ENCODE data around the gene STAMBPL1.

Gene STAMBPL1

GRCh38 chr10:88915781-88916180 is 35.7 kb downstream of the STAMBPL1 start:
- no peak for DNase-seq (ENCODE audit: low read depth, low spot score)
- no peak for TF ChIP-seq CTCF (IDR thresholded peaks at IDR 0.05; ENCODE audit: low read depth, low read length)
- no peak overlapping the region for H3K4me3 ChIP-seq (ENCODE audit: low read depth, low read length)
- in situ Hi-C loops (cut with HindIII; ENCODE audit: low sequenced_read_pairs) = no loop called here

DNA sequence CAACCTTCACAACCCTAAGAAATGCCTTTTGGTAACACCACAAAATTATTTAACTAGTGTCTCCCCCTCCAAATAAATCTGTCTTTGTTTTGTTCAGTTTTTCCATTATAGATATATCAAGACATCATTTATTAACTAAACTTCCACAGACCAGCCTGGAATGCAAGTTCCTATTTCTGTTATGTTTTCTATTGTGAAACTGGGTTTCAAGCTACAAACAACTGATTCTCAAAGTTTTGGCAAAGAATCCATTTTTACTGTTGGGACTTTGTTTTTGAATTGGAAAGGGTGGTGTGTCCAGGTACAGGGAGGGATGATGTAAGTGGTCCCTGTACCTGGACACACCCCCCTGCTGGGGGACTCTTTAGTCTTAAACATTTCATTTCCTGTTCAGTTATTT is 36.2 kb downstream of the STAMBPL1 start:
- no peak overlapping the region for H3K4me3 ChIP-seq (ENCODE audit: low read depth, low read length)
- TF ChIP-seq CTCF (IDR thresholded peaks at IDR 0.05; ENCODE audit: low read depth, low read length) = no peak
- no peak for DNase-seq (ENCODE audit: low read depth, low spot score)
- in situ Hi-C loops (cut with HindIII; ENCODE audit: low sequenced_read_pairs) = no loop called here

DNA sequence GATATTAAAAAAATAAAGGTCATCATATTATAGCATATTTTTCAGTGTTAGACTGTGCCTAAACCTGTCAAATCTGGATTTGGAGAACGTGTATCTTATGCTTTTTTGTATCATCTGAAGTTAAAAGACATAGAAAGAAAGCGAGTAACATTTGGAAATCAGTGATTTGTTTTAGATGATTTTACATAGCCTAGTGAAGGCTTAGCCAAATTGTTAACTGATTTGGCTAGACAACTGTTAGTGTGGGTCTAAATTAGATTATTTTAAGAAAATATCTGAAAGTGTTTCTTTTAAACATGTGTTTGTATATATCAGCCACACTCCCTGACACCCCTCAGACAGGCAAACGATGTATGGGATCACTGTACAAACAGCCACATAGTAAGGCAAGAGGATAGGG is 36.9 kb downstream of the STAMBPL1 start:
- no peak for DNase-seq (ENCODE audit: low read depth, low spot score)
- no peak for TF ChIP-seq CTCF (IDR thresholded peaks at IDR 0.05; ENCODE audit: low read depth, low read length)
- in situ Hi-C loops (cut with HindIII; ENCODE audit: low sequenced_read_pairs) = no loop called here

GRCh38 chr10:88918191-88918905 is 38.3 kb downstream of the STAMBPL1 start:
- H3K4me3 ChIP-seq (ENCODE audit: low read depth, low read length) = no peak overlapping the region
- TF ChIP-seq CTCF (IDR thresholded peaks at IDR 0.05; ENCODE audit: low read depth, low read length) = no peak
- DNase-seq (ENCODE audit: low read depth, low spot score) = no peak
- in situ Hi-C loops (cut with HindIII; ENCODE audit: low sequenced_read_pairs) = no loop called here

More for the DNA sequence above, 36.9 kb downstream of the STAMBPL1 start:
- no peak overlapping the region for H3K4me3 ChIP-seq (ENCODE audit: low read depth, low read length)

DNA sequence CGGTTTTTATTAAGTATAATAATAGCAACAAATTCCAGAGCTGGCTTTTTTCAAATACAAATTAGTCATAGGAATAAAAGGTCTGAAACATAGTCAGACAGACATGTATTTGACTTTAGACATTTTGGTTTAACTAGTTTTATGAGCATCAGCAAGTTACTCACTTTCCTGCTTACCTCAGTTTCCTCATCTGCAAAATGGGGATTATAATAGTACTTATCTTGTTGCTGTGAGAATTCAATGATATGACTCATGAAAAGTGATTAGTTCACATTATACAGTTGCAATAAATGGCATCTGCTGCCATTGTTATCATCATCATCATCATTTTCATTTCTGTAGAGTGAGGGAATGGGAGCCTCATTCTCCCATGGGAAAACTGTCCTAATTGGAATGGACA is 39.0 kb downstream of the STAMBPL1 start:
- no peak overlapping the region for H3K4me3 ChIP-seq (ENCODE audit: low read depth, low read length)
- no peak for DNase-seq (ENCODE audit: low read depth, low spot score)
- in situ Hi-C loops (cut with HindIII; ENCODE audit: low sequenced_read_pairs) = no loop called here
- no peak for TF ChIP-seq CTCF (IDR thresholded peaks at IDR 0.05; ENCODE audit: low read depth, low read length)

- no peak for TF ChIP-seq CTCF (IDR thresholded peaks at IDR 0.05; ENCODE audit: low read depth, low read length)
- H3K4me3 ChIP-seq (ENCODE audit: low read depth, low read length) = no peak overlapping the region
- in situ Hi-C loops (cut with HindIII; ENCODE audit: low sequenced_read_pairs) = no loop called here
- DNase-seq (ENCODE audit: low read depth, low spot score) = no peak
These were observed 40.2 kb downstream of the STAMBPL1 start for GRCh38 chr10:88920198-88920597.
